PC-9 (cell line): ENCODE data around the gene ACSS3.

Source experiments
- EZH2 ChIP-seq: fragments of 200-600 bp; sonication (generic); IDR thresholded peaks from 2 replicates; pipeline ENCODE4 v1.8.0; 2017; ENCODE audit warnings: antibody characterized with exemption, low read depth
- TF ChIP-seq, protein P1 (sequence below): fragments of 200-600 bp; sonication (generic); conservative IDR thresholded peaks from 2 replicates; pipeline ENCODE4 v1.6.1; 2017; ENCODE audit warnings: mixed run types, antibody characterized with exemption, mild to moderate bottlenecking, moderate library complexity

DNA sequence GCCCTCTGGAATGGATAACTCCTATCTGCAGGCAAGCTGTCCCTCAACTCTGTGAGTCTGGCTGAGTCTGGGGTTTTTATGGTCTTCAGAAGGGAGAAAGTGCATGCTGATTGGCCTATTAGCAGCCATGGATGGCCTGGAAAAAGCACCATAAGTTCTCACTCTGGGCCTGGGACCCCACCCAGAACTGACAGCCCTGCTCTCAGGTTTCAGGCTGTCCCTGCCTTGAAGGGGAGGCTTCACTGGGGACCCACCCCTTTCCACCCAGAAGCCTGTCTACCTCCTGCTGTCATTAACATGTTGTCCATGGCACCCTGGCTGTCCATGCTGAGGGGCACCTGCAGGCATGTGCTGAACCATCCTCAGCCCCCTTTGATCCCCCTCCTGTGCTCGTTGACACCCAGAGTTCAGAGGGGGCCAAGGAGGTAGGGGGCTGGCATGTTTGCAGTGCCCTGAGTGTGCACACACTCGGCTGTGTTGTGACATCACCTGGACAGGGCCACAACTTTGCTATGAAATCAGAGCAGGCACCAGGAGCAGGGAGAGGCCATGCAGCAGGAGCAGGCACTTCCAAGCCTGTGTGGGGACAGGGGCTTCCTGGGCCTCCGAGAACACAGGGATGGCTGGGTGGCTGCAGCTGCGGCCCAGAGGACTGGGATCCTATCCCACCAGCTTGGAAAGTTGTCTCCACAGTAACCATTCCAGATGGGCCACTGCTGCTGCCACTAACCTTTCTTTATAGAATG is 84.7 kb downstream of the ACSS3 start:
- TF ChIP-seq, protein P1, sequence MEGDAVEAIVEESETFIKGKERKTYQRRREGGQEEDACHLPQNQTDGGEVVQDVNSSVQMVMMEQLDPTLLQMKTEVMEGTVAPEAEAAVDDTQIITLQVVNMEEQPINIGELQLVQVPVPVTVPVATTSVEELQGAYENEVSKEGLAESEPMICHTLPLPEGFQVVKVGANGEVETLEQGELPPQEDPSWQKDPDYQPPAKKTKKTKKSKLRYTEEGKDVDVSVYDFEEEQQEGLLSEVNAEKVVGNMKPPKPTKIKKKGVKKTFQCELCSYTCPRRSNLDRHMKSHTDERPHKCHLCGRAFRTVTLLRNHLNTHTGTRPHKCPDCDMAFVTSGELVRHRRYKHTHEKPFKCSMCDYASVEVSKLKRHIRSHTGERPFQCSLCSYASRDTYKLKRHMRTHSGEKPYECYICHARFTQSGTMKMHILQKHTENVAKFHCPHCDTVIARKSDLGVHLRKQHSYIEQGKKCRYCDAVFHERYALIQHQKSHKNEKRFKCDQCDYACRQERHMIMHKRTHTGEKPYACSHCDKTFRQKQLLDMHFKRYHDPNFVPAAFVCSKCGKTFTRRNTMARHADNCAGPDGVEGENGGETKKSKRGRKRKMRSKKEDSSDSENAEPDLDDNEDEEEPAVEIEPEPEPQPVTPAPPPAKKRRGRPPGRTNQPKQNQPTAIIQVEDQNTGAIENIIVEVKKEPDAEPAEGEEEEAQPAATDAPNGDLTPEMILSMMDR: no peak
- no peak for TF ChIP-seq EZH2
